GM19397 (cell line): Measurements from ENCODE around the gene AMBRA1.

Experiments
- ATAC-seq: cut with Tn5 transposase; IDR thresholded peaks from one replicate; pipeline ENCODE4 v1.9.1; 2021; ENCODE audit warnings: mild to moderate bottlenecking, moderate library complexity; ENCODE audit not compliant: unreplicated experiment

AMBRA1 gene

GRCh38 chr11:46514370-46514769, 79.5 kb downstream of the AMBRA1 start:
- ATAC-seq: no peak

GRCh38 chr11:46513934-46514342, 79.9 kb downstream of the AMBRA1 start:
- ATAC-seq: no peak

- no peak for ATAC-seq
These were observed 81.5 kb downstream of the AMBRA1 start for GRCh38 chr11:46512261-46512881.

- no peak for ATAC-seq
These were observed 82.5 kb downstream of the AMBRA1 start for GRCh38 chr11:46511342-46511741.

GRCh38 chr11:46508360-46508759, 85.5 kb downstream of the AMBRA1 start:
- ATAC-seq: no peak

- ATAC-seq: no peak
These were observed 87.4 kb downstream of the AMBRA1 start for GRCh38 chr11:46506483-46506791.

- ATAC-seq: no peak
These were observed 87.9 kb downstream of the AMBRA1 start for GRCh38 chr11:46505741-46506482.

- ATAC-seq: no peak
These were observed 88.8 kb downstream of the AMBRA1 start for GRCh38 chr11:46504817-46505613.

GRCh38 chr11:46499821-46500220, 94.0 kb downstream of the AMBRA1 start:
- ATAC-seq: no peak

- ATAC-seq: no peak
These were observed 94.9 kb downstream of the AMBRA1 start for GRCh38 chr11:46498968-46499367.

GRCh38 chr11:46498179-46498578, 95.6 kb downstream of the AMBRA1 start:
- ATAC-seq: no peak

GRCh38 chr11:46497498-46497897, 96.3 kb downstream of the AMBRA1 start:
- ATAC-seq: no peak

- ATAC-seq: no peak
These were observed 100.0 kb downstream of the AMBRA1 start for GRCh38 chr11:46493791-46494190.

GRCh38 chr11:46492532-46492931, 101.3 kb downstream of the AMBRA1 start:
- ATAC-seq: no peak

GRCh38 chr11:46491661-46492330, 102.0 kb downstream of the AMBRA1 start:
- no peak for ATAC-seq

- ATAC-seq: no peak
These were observed 103.2 kb downstream of the AMBRA1 start for GRCh38 chr11:46490666-46491065.

- ATAC-seq: no peak
These were observed 103.9 kb downstream of the AMBRA1 start for GRCh38 chr11:46489656-46490560.

GRCh38 chr11:46485856-46486443, 107.9 kb downstream of the AMBRA1 start:
- ATAC-seq: no peak

GRCh38 chr11:46484101-46484500, 109.7 kb downstream of the AMBRA1 start:
- no peak for ATAC-seq

GRCh38 chr11:46480909-46481308, 112.9 kb downstream of the AMBRA1 start:
- no peak for ATAC-seq
